Stimulated activated naive CD8-positive, alpha-beta T cell treated with anti-CD3 and anti-CD28 coated beads, Interleukin-15, Interleukin-2, amounts not matched to agents 100 ng/mL and 50 ng/mL, for 24 hours (primary cell): ENCODE results near the gene CEP44.
"Not testable (repeated sequence)": the region's sequence is repeated elsewhere in the genome, so short reads cannot be mapped to it uniquely, and the experiment has no call there.

Experiments used
- H3K27ac Mint-ChIP-seq: one replicate; pipeline ENCODE4 v1.8.0; 2021; ENCODE audit warnings: mild to moderate bottlenecking, mixed read lengths
- H3K27me3 Mint-ChIP-seq: one replicate; pipeline ENCODE4 v1.8.0; 2021; ENCODE audit warnings: mixed read lengths
- H3K36me3 Mint-ChIP-seq: one replicate; pipeline ENCODE4 v1.8.0; 2021; ENCODE audit warnings: low read depth, mixed read lengths
- H3K4me1 Mint-ChIP-seq: one replicate; pipeline ENCODE4 v1.8.0; 2021; ENCODE audit warnings: low read depth, mixed read lengths
- H3K4me3 Mint-ChIP-seq: one replicate; pipeline ENCODE4 v1.8.0; 2021; ENCODE audit warnings: mild to moderate bottlenecking, mixed read lengths
- H3K9me3 Mint-ChIP-seq: one replicate; pipeline ENCODE4 v1.8.0; 2021; ENCODE audit warnings: mixed read lengths

The CEP44 gene

DNA sequence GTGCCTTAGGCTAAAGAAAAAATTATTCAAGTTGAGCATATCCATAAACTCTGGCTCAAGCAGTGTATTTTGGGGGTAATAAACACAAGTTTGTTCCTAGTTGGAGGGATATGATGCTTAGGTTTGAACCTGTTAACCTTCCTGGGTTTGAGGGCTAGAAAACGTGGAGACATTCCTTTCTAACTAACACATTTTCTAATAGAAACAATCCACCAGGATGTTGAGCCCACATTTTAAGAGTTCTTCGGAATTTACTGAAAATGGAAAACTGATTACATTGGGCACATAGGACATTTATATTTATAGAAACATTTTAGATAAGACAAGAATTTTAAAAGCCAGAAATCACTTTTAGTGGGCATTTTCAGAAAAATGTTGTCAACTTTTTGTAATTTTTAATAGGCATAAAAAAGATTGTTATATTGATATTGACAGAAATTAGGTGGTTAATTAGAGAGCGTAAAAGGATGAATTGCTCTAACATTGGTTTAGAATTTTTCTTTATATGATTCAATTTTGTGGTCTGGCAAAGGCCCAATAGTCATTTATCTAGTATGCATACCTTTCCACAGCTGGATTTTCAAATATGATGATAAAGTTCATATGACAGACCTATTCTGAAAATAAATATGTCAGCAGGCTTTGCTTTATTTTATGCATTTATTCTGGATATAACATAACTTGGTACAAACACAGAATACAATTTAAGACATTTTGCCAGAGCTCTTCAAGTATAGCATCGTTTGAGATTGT, 49.2 kb downstream of the CEP44 start:
- no peaks in the 10 kb centered on the region for H3K27me3 Mint-ChIP-seq
- H3K4me1 Mint-ChIP-seq, result no peaks in the 10 kb centered on the region
- no peak overlapping the region for H3K4me3 Mint-ChIP-seq
- H3K36me3 Mint-ChIP-seq, result no peaks in the 10 kb centered on the region
- no peaks in the 10 kb centered on the region for H3K9me3 Mint-ChIP-seq
- no peak overlapping the region for H3K27ac Mint-ChIP-seq

DNA sequence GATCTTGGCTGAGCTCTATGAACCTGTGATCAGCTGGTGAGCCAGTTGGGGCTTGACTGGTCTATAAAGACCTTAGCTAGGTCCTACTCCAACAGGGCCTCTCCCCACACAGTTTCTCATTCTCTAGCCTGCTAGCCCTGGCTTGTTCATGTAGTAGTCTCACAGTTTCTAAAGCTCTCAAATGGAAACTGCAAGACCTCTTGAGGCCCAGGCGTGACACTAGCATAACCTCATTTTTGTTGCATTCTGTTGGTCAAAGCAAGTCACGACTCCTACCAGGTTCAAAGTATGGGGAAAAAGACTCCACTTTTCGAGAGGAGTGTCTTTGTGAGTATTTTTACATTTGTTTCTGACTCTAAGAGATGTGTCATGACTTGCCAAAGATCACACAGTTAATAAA, 50.9 kb downstream of the CEP44 start:
- Mint-ChIP-seq H3K36me3 (no peaks in the 10 kb centered on the region), H3K27me3 (no peaks in the 10 kb centered on the region), H3K9me3 (no peaks in the 10 kb centered on the region), H3K4me1 (no peaks in the 10 kb centered on the region), H3K27ac (no peak overlapping the region), H3K4me3 (no peak overlapping the region)

DNA sequence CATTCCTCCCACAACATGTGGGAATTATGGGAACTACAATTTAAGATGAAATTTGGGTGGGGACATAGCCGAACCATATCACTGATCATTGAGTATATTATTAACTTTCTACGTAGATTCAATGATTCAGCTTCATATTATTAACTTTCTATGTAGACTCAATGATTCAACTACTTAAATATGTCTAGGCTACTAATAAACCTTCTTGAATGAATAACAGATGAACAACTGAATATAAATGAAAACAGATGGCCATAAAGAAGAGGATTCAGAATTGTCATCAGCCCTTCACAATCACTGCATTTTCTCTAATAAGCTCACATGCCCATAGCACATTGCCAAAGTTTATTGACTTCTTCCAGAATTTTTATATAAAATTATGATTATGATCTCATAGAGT, 57.0 kb downstream of the CEP44 start:
- H3K4me3 Mint-ChIP-seq, result no peak overlapping the region
- no peaks in the 10 kb centered on the region for H3K9me3 Mint-ChIP-seq
- no peaks in the 10 kb centered on the region for H3K4me1 Mint-ChIP-seq
- H3K27ac Mint-ChIP-seq, result no peak overlapping the region
- H3K27me3 Mint-ChIP-seq, result peaks cover 15% of the 10 kb centered on the region
- H3K36me3 Mint-ChIP-seq, result no peaks in the 10 kb centered on the region

GRCh38 chr4:174349156-174349555, 65.4 kb downstream of the CEP44 start:
- no peak overlapping the region for H3K27ac Mint-ChIP-seq
- peaks cover 8% of the 10 kb centered on the region for H3K36me3 Mint-ChIP-seq
- H3K27me3 Mint-ChIP-seq, result peaks cover 30% of the 10 kb centered on the region
- H3K9me3 Mint-ChIP-seq, result peaks cover 16% of the 10 kb centered on the region
- H3K4me1 Mint-ChIP-seq, result no peaks in the 10 kb centered on the region
- H3K4me3 Mint-ChIP-seq, result no peak overlapping the region

GRCh38 chr4:174352061-174352819, 68.5 kb downstream of the CEP44 start:
- Mint-ChIP-seq H3K27ac (no peak overlapping the region), H3K27me3 (peaks cover 18% of the 10 kb centered on the region), H3K9me3 (peaks cover 13% of the 10 kb centered on the region), H3K36me3 (peaks cover 8% of the 10 kb centered on the region), H3K4me1 (no peaks in the 10 kb centered on the region), H3K4me3 (no peak overlapping the region)

- H3K36me3 Mint-ChIP-seq, result no peaks in the 10 kb centered on the region
- no peak overlapping the region for H3K27ac Mint-ChIP-seq
- no peaks in the 10 kb centered on the region for H3K9me3 Mint-ChIP-seq
- H3K4me3 Mint-ChIP-seq, result no peak overlapping the region
- H3K4me1 Mint-ChIP-seq, result peaks cover 10% of the 10 kb centered on the region
- peaks cover 22% of the 10 kb centered on the region for H3K27me3 Mint-ChIP-seq
Observed at GRCh38 chr4:174357321-174357720, 73.6 kb downstream of the CEP44 start.

GRCh38 chr4:174358410-174358809, 74.7 kb downstream of the CEP44 start:
- H3K27me3 Mint-ChIP-seq, result peaks cover 15% of the 10 kb centered on the region
- H3K4me1 Mint-ChIP-seq, result peaks cover 10% of the 10 kb centered on the region
- no peak overlapping the region for H3K27ac Mint-ChIP-seq
- H3K4me3 Mint-ChIP-seq, result no peak overlapping the region
- no peaks in the 10 kb centered on the region for H3K36me3 Mint-ChIP-seq
- no peaks in the 10 kb centered on the region for H3K9me3 Mint-ChIP-seq

DNA sequence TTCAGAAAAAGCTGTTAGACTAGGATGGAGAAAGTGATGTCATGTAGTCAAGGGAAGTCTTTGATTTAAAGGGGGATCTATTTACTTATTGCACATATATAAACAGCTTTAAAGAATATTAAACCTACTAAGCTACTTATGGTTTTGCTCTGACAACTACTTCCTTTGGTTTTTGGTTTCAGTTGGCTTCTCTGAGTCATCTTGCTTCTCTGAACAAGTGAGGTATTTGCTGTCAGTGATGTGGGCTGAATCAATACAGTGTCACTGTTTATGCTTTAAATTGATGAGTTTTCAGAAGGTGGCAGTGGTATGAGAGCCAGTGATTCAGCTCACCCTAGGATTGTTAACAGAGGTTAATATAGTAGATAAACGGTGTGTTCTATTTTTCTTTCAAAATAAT, 75.1 kb downstream of the CEP44 start:
- Mint-ChIP-seq H3K27ac (no peak overlapping the region), H3K27me3 (peaks cover 14% of the 10 kb centered on the region), H3K9me3 (no peaks in the 10 kb centered on the region), H3K4me1 (peaks cover 10% of the 10 kb centered on the region), H3K36me3 (no peaks in the 10 kb centered on the region), H3K4me3 (no peak overlapping the region)

- Mint-ChIP-seq H3K36me3 (no peaks in the 10 kb centered on the region), H3K27me3 (peaks cover 4% of the 10 kb centered on the region), H3K4me1 (peaks cover 10% of the 10 kb centered on the region), H3K4me3 (no peak overlapping the region), H3K9me3 (no peaks in the 10 kb centered on the region), H3K27ac (no peak overlapping the region)
Observed at GRCh38 chr4:174362340-174362739, 78.6 kb downstream of the CEP44 start.

GRCh38 chr4:174363782-174364181, 80.1 kb downstream of the CEP44 start:
- not testable (repeated sequence) for H3K27ac Mint-ChIP-seq, H3K4me3 Mint-ChIP-seq, H3K36me3 Mint-ChIP-seq, H3K27me3 Mint-ChIP-seq, H3K9me3 Mint-ChIP-seq, H3K4me1 Mint-ChIP-seq

DNA sequence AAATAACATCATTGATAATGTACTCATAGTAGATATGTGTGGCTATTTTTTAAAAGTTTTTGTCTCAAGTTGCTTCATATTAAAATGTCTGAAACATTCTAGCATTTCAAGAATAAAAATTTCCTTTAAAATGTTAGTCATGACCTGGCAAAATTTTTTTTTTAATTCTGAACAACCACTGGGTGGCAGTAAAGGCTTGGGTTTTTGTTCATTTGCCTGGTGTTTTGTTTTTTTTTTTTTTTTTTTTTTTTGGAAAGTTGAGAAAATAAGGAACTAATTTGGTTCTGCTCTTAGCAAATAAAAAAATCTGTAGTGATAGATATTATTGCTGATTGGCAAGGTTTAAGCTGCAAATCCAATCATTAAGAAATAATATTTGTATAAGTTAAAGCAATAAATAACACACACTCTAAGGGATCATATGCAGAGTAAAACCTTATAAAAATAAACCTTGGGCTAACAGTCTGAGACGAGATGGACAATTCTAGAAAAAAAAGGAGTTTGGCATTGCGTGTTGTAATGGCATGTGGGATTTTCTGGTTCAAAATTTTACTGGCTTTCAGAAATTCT, 81.4 kb downstream of the CEP44 start:
- no peak overlapping the region for H3K4me3 Mint-ChIP-seq
- H3K36me3 Mint-ChIP-seq, result no peaks in the 10 kb centered on the region
- H3K4me1 Mint-ChIP-seq, result no peaks in the 10 kb centered on the region
- no peaks in the 10 kb centered on the region for H3K9me3 Mint-ChIP-seq
- no peak overlapping the region for H3K27ac Mint-ChIP-seq
- H3K27me3 Mint-ChIP-seq, result peaks cover 4% of the 10 kb centered on the region

- no peaks in the 10 kb centered on the region for H3K36me3 Mint-ChIP-seq
- no peak overlapping the region for H3K27ac Mint-ChIP-seq
- H3K9me3 Mint-ChIP-seq, result no peaks in the 10 kb centered on the region
- no peaks in the 10 kb centered on the region for H3K27me3 Mint-ChIP-seq
- no peak overlapping the region for H3K4me3 Mint-ChIP-seq
- no peaks in the 10 kb centered on the region for H3K4me1 Mint-ChIP-seq
Observed at GRCh38 chr4:174369985-174370384, 86.3 kb downstream of the CEP44 start.

GRCh38 chr4:174373821-174374220, 90.1 kb downstream of the CEP44 start:
- Mint-ChIP-seq H3K27me3 (no peaks in the 10 kb centered on the region), H3K4me1 (no peaks in the 10 kb centered on the region), H3K36me3 (no peaks in the 10 kb centered on the region), H3K4me3 (no peak overlapping the region), H3K9me3 (no peaks in the 10 kb centered on the region), H3K27ac (no peak overlapping the region)

DNA sequence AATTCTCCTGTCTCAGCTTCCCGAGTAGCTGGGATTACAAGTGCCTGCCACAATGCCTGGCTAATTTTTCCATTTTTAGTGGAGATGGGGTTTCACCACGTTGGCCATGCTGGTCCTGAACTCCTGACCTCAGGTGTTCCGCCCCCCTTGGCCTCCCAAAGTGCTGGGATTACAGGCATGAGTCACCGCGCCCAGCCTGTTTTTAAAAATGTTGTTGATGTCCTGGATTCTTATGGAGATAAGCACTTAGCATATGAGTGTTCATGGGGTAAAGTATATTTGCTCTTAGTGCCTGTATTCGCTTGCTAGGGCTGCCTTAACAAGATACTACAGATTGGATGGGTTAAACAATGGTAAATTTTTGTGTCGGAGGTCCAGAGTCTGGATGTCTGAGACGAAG, 91.7 kb downstream of the CEP44 start:
- H3K4me1 Mint-ChIP-seq, result no peaks in the 10 kb centered on the region
- H3K4me3 Mint-ChIP-seq, result no peak overlapping the region
- H3K36me3 Mint-ChIP-seq, result no peaks in the 10 kb centered on the region
- H3K27ac Mint-ChIP-seq, result no peak overlapping the region
- H3K27me3 Mint-ChIP-seq, result no peaks in the 10 kb centered on the region
- H3K9me3 Mint-ChIP-seq, result no peaks in the 10 kb centered on the region

DNA sequence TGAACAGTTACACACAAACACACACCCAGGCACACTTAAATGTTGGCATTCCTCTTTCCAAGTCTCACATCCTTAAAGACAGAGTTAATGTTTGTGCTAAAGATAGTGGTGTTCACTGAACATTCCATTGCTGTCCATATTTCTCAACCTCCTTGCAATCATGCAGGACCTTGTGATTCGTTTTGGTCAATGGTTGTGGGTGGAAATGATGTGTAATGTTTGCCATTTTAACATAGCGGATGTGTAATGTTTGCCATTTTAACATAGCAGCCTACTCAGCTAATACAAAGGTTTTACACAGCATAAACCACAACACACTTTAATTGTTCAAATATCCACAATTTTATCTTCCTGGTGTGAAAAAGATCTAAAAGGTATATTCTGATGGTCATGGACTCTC, 93.9 kb downstream of the CEP44 start:
- H3K4me1 Mint-ChIP-seq, result no peaks in the 10 kb centered on the region
- H3K36me3 Mint-ChIP-seq, result no peaks in the 10 kb centered on the region
- H3K27me3 Mint-ChIP-seq, result no peaks in the 10 kb centered on the region

More for the DNA sequence above, 93.9 kb downstream of the CEP44 start:
- no peak overlapping the region for H3K4me3 Mint-ChIP-seq
- no peaks in the 10 kb centered on the region for H3K9me3 Mint-ChIP-seq
- peak overlapping the region; percentile 14 for H3K27ac Mint-ChIP-seq
